ENCODE measurements around the gene NFIA. TPM values are rescaled to one million over a fixed set of nuclear protein-coding genes. Genes with fewer than 3 reads are reported as not detected.

Gene NFIA
- total RNA-seq, 1 experiment from 2014 or later, result 65.4 TPM

GRCh38 chr1:61186753-61187152 lies 104.4 kb downstream of the NFIA start:
- no peaks in the 10 kb centered on the region for H3K27me3 ChIP-seq (replicated peaks; ENCODE audit: insufficient read depth, low read depth, low read length, poor library complexity)
- H3K27ac ChIP-seq (ENCODE audit: low read depth, low read length, poor library complexity, severe bottlenecking), result no peak overlapping the region
- DNase-seq (ENCODE audit: low spot score), result no peak
- BruUV-seq (replicated peaks), result no TSS peak
- intact Hi-C loops (cut with micrococcal nuclease; ENCODE audit: unreplicated experiment), result no loop called here
- H3K4me1 ChIP-seq (ENCODE audit: insufficient read depth, low read length, poor library complexity, severe bottlenecking), result peaks cover 44% of the 10 kb centered on the region
- ChIA-PET POLR2A (ENCODE audit: low non-redundant PET) (no interaction called here), CTCF (no interaction called here)
- H3K9me3 ChIP-seq (ENCODE audit: low read depth, low read length, poor library complexity, severe bottlenecking), result no peaks in the 10 kb centered on the region
- no peak overlapping the region for H3K4me3 ChIP-seq (ENCODE audit: low read depth, low read length, poor library complexity, severe bottlenecking)
- no peaks in the 10 kb centered on the region for H3K36me3 ChIP-seq (ENCODE audit: insufficient read depth, low read length, poor library complexity, severe bottlenecking)
- no peak for TF ChIP-seq EZH2 (IDR thresholded peaks at IDR 0.05; ENCODE audit: borderline replicate concordance, low read depth, low read length, poor library complexity, severe bottlenecking)
- no peak for TF ChIP-seq CTCF (conservative IDR thresholded peaks at IDR 0.05; ENCODE audit: low read depth, low read length)

DNA sequence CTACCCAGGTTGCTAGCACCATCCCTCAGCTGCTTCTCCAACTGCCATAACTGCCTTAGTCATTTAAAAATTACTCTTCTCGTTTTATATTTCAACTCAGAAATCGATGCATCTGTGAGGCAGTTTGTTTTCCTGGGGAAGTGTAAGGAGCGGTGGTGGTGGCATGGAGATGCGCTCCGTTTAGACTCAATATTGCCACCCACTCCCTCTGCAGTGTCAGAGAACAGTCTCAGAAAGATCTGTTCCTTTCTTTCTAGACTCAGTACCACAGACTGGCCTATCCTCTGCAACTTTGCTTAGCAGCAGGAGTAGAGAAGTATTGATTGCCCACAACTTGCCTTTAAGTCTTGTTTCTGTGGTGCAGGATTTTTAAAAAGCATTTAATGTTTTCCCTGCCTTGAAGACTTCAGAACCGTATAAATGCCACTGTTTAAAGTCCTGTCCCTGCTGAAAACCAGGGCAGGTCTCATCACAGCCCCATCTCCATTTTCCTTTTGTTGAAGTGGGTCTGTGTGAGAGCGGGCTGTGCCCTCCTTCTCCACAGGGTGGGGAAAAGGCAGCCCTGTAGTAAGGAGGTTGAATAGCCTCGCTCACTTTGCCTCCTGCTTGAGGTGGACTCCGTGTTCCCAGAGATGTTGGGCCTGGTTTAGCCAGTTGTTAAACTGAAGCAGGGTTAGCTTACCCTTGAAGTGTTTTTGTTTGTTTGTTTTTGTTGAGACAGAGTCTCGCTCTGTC lies 105.2 kb downstream of the NFIA start:
- Histone ChIP-seq H3K4me3 (ENCODE audit: low read depth, low read length, poor library complexity, severe bottlenecking) (no peak overlapping the region), H3K9me3 (ENCODE audit: low read depth, low read length, poor library complexity, severe bottlenecking) (no peaks in the 10 kb centered on the region), H3K27me3 (replicated peaks; ENCODE audit: insufficient read depth, low read depth, low read length, poor library complexity) (no peaks in the 10 kb centered on the region), H3K27ac (ENCODE audit: low read depth, low read length, poor library complexity, severe bottlenecking) (no peak overlapping the region), H3K4me1 (ENCODE audit: insufficient read depth, low read length, poor library complexity, severe bottlenecking) (peaks cover 46% of the 10 kb centered on the region), H3K36me3 (ENCODE audit: insufficient read depth, low read length, poor library complexity, severe bottlenecking) (no peaks in the 10 kb centered on the region)
- intact Hi-C loops (cut with micrococcal nuclease; ENCODE audit: unreplicated experiment), result no loop called here
- BruUV-seq (replicated peaks), result no TSS peak
- ChIA-PET CTCF (interaction anchor here (0.6 kb wide), 1 partner anchor 30 kb away, joined by 3 read pairs; no protein-coding TSS in a partner anchor), POLR2A (ENCODE audit: low non-redundant PET) (no interaction called here)
- no peak for DNase-seq (ENCODE audit: low spot score)
- TF ChIP-seq EZH2 (IDR thresholded peaks at IDR 0.05; ENCODE audit: borderline replicate concordance, low read depth, low read length, poor library complexity, severe bottlenecking) (no peak), CTCF (conservative IDR thresholded peaks at IDR 0.05; ENCODE audit: low read depth, low read length) (no peak)

DNA sequence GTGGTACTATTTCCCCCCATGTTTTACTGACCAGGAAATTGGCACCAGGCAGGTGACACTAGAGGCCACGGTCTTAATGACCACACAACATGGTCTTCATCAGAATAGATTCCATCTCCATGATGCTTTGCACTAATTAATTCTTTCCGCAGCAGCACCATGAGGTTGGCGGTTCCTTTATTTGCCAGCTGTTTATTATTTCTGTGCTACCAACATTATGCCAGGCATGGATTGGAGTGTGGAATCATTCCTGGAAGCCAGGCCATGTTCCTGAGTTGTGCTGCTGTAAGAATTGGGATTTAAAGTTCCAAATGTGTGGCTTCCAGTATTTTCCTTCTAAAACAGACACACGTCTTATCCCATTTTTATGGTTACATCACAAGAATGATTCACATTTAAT lies 107.8 kb downstream of the NFIA start:
- no TSS peak for BruUV-seq (replicated peaks)
- H3K36me3 ChIP-seq (ENCODE audit: insufficient read depth, low read length, poor library complexity, severe bottlenecking), result no peaks in the 10 kb centered on the region
- peak overlapping the region; percentile 17 for H3K27ac ChIP-seq (ENCODE audit: low read depth, low read length, poor library complexity, severe bottlenecking)
- DNase-seq (ENCODE audit: low spot score), result no peak
- POLR2A ChIA-PET (ENCODE audit: low non-redundant PET), result no interaction called here
- no peak overlapping the region for H3K4me3 ChIP-seq (ENCODE audit: low read depth, low read length, poor library complexity, severe bottlenecking)
- H3K4me1 ChIP-seq (ENCODE audit: insufficient read depth, low read length, poor library complexity, severe bottlenecking), result peaks cover 42% of the 10 kb centered on the region
- no peaks in the 10 kb centered on the region for H3K27me3 ChIP-seq (replicated peaks; ENCODE audit: insufficient read depth, low read depth, low read length, poor library complexity)
- TF ChIP-seq CTCF (conservative IDR thresholded peaks at IDR 0.05; ENCODE audit: low read depth, low read length) (no peak), EZH2 (IDR thresholded peaks at IDR 0.05; ENCODE audit: borderline replicate concordance, low read depth, low read length, poor library complexity, severe bottlenecking) (no peak)
- intact Hi-C loops (cut with micrococcal nuclease; ENCODE audit: unreplicated experiment), result no loop called here
- CTCF ChIA-PET, result no interaction called here
- no peaks in the 10 kb centered on the region for H3K9me3 ChIP-seq (ENCODE audit: low read depth, low read length, poor library complexity, severe bottlenecking)
